GM21390 (cell line): ENCODE results near the gene HRCT1.
"Not testable (repeated sequence)": the region's sequence is repeated elsewhere in the genome, so short reads cannot be mapped to it uniquely, and the experiment has no call there.

Experiments
- ATAC-seq: cut with Tn5 transposase; IDR thresholded peaks from one replicate; pipeline ENCODE4 v1.9.1; 2021; ENCODE audit not compliant: unreplicated experiment

The HRCT1 gene

DNA sequence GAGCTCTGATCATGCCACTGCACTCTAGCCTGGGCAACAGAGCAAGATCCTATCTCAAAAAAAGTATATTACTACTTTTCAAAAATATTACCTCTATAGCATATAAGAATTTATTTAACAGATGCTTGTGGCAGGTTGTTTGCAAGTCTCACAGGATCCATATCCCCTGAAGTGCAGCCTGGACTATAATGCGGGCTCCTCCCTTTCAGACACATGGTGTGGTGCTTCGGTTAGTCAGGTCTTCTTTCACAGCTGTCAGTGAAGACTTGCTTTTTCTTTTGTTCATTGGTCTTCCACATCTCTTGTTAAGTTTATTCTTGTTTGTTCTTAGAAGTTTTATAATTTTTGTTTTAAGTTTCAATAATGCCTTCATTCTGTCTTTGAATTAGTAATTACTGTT lies 9.4 kb upstream of the HRCT1 start:
- no peak for ATAC-seq

DNA sequence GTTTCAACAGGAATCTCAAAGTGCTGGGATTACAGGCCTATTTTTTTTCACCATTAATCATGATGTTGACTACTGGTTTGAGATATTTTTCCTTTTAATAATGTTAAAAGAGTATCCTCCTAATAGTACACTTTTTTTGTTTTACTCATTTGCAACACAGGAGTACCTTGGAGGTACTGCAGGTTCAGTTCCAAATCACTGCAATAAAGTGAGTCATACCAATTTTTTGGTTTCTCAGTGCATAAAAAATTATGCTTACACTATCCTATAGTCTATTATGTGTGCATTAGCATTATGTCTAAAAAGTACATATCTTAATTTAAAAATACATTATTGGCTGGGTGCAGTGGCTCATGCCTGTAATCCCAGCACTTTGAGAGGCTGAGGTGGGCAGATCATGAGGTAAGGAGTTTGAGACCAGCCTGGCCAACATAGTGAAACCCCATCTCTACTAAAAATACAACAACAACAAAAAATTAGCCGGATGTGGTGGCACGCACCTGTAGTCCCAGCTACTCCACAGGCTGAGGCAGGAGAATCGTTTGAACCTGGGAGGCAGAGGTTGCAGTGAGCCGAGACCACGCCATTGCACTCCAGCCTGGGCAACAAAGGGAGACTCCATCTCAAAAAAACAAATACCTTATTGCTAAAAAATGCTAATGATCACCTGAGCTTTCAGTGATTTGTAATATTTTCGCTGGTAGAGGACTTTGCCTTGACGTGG lies 8.5 kb upstream of the HRCT1 start:
- ATAC-seq, result not testable (repeated sequence)

DNA sequence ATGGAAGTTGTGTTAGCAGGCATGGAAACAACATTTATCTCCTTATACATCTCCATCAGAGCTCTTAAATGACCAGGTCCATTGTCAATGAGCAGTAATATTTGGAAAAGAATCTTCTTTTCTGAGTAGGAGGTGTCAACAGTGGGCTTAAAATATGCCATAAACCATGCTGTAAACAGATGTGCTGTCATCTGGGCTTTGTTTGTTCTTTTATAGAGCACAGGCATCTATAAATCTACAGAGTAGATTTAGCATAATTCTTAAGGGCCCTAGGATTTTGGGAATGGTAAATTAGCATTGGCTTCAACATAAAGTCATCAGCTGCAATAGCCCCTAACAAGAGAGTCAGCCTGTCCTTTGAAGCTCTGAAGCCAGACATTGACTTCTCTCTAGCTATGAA lies 7.7 kb upstream of the HRCT1 start:
- ATAC-seq, result no peak

DNA sequence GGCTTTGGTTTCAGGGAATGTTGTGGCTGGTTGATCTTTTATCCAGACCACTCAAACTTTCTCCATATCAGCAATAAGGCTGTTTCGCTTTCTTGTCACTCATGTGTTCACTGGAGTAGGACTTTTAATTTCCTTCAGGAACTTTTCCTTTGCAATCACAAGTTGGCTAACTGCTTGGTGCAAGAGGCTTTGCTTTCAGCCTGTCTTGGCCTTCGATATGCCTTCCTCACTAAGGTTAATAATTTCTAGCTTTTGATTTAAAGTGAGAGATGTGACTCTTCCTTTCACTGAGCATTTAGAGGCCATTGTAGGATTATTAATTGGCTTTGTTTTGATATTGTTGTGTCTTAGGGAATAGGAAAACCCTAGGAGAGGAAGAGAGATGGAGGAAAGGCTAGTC lies 7.0 kb upstream of the HRCT1 start:
- no peak for ATAC-seq

DNA sequence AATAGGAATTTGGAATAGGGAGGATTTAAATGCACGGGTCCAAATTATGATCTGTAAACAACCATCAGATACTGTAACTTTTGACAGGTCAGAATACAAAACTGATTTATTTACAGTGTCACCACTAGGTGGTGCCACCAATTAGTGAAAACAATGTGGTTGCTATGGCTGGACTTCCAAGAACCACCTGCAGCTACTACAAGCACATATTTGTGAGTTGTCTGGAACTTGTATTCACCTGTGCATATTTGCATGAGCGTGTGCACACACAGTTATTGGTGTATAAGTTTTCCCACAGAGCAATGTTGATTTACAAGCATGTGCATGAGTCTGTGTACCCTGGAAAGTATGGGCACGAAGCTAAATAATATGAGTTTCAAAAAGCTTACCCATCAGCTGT lies 3.0 kb upstream of the HRCT1 start:
- ATAC-seq, result no peak

DNA sequence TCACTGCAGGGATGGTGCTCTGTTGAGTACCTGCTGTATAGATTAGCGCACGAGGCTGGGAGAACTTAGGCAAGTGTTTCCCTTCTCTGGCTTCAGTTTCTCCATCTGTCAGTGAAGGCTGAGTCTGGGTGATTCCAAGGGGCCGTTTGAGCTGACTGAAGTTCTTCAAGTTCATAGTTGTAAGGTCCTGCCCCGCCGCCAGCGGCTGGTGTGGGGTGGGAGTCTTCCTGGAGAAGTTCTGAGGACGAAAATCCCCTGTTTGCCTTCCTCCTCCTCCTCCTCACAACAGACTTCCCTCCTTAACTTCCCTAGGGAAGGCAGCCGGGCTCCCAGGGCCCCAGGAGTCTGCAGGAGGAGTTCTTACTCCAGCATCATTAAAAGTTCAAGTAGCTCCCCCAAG lies 1.7 kb upstream of the HRCT1 start:
- ATAC-seq, result no peak

DNA sequence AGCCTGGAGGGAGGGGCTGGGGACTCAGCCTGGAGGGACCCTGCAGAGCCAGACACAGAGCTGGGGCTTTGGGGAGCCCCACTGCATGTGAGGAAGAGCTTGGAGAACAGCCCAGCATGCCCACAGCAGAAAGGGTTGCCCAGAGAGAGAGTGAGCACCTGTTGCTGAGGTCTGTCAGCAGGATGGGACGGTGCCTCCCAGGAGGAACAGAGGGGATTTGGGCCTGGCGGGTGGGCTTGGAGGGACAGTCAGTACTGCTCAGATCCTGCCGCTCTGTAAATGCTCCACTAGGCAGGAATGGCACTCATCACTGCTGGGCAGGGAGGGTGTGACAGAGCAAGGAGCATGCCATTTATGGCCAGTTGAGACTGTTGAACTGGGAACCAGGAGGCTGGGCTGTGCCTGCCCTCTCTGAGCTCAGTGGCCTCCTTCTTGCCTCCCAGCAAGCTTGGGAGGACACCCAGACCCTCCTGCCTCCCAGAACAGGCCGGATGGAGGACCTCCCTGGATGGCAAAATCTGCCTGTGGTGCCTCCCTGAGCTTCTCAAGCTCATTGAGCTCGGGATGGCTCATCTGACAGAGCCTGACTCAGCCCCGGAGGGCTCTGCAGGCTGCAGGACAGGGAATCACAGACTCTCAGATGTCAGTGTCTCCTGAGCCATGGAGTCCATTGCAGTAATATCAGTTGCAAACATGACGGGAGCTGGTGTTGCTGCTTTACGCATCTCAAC lies 786 bp upstream of the HRCT1 start:
- ATAC-seq, result no peak

DNA sequence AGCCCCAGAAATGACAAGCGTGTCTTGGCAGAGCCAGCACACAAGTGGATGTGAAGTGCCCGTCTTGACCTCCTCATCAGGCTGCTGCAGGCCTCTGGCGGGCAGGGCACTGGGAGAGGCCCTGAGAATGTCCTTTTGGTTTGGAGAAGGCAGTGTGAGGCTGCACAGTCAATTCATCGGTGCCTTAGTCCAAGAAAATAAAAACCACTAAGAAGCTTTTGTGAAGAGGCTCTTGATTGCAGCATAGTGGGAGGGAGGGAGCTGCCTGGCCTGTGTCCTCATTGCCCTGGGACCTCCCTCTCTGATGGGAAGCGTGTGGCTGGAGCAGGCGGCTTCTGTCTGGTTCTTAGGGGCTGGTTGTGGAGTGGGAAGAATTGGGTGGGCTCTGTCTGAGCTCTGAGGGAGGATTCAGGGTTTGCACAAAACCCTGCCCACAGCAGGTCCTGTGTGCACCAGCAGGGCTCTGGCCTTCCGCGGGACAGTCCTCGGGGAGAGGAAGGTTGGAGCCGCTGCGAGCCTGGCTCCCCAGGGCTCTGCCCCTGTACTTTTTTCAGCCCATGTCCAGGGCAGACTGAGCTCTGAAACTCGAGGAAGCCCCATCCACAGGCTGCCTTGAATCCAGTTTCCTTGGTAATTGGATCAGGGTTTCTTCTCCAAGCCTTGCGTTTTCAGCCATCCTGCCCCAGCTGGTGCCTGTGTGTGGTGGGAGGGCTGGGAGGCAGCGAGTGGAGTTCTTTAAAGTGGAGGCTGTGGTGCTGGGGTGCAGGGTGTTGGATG lies 1.1 kb downstream of the HRCT1 start:
- ATAC-seq, result no peak

DNA sequence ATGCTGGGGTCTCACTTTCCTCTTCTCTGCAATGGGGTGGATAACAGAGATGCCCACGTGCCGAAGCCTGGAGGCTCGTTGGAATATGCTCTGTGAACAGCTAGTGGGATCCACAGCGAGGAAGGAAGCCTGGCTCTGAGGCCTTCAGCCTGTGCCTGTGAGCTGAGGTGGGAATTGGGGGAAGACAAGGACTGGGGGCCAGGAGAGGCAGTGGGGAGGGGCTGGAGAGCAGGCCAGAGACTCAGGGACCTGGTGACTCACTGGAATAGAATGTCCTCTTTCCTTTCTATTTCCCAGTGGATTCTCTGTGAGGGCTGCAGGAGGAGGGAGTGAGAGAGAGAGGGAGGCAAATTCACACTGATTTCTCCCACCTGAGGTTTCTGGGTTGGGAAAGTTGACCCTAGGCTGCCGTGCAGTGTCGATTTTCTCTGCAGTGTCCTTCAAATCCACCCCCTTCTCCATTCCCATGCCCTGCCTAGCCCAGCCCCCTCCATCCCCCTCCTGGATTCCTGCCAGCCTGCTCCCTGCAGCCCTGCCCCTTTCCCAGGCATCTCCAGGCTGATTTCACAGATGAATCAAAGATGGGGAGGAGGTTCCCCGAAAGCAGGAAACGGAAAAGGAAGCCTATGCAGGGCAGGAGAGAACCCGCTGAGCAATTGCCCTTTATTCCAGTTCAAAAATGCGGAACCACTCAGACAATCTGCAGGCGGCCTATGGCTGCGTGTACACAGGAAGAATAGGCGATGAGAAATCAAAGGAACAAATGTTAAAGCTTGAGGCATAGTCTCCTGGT lies 1.9 kb downstream of the HRCT1 start:
- ATAC-seq, result no peak

DNA sequence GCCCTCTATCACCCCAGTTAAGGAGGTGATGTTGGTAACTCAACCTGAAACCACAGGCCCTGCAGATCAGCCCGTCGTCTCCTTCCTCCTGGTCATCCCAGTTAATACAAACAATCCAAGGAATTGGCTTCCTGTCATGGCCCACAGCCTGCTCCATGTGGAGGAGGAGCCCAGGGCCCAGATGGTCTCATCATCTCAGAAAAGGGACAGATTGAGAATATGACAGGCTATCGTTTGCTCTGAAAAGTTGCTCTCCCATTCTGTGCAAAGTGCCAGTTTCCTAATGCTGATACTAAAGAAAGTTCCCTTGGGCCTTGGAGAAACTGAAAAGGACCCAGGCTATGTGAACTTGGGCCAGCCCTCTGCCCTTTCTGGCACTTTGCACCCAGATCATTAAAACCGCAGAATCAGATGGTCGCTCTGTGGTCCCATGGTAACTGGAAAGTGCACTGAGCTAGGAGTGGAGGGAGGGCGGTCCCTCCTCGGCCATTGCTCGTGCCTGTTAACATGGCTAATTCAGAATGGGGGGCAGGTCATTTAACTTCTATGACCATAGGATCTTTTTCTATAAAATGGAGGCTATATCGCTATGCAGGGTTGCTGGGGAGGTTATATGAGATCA lies 2.6 kb downstream of the HRCT1 start:
- ATAC-seq, result no peak

DNA sequence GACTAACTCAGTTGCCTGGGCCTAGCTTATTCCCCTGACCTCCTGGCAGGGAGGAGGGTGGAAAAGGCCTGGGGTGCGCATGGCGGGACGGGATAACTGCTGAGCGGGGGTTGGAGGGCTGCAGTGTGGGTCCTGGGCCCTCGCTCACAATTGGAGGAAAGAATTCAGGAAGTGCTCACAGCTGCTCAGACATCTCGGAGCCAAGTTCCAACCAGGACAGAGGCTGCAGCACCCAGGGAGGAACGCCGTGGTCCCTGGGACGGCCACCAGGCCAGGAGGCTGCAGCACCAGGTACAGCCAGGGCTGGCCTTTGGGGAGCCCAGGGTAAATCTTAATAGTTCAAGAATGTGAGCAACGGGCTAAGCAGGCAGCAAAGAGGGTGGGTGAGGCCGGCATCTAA lies 3.3 kb downstream of the HRCT1 start, which contains the start of gene SPAAR:
SPAAR (plus strand) TSS at position 217 of the 400 bp plus-strand sequence. CDS start 974 bp downstream, outside the sequence.
- ATAC-seq, result no peak

DNA sequence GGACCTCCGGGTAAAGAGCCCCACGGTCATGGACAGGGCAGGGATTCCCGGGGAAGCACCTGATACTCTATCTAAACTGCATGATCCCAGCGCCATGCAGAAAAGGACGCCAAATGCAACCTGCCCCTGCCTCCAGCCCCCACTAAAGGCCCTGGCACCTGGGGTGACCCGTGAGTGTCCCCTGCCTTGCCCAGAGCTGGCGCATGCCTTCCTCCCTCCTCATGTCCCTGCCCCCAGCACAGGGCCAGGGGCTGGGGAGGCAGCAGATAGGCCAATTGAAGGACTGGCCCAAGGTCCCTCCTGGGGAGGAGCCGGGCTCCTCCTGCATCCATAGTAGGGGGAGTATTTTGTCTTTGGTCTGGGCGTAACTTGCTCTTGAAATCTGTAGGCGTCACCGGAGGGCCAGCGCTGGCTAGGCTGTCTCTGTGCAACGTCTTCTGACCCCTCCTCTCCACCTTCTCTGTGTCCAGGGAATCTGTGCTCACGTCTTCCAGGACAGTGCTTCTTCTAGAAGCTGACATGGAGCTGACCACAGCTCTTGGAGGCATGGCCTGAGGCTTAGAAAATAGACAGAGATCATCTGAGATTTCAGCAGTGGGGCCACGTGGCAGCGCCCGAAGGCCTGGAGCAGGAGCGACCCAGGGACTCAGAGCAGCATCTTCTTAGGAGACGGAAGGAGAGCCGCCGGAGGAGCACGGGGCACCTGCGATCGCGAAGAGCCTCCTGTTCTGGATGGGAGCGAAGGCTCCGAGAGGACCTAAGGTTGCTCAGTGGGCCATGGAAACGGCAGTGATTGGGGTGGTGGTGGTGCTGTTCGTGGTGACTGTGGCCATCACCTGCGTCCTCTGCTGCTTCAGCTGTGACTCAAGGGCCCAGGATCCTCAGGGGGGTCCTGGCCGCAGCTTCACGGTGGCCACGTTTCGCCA lies 3.9 kb downstream of the HRCT1 start:
- ATAC-seq, result no peak

DNA sequence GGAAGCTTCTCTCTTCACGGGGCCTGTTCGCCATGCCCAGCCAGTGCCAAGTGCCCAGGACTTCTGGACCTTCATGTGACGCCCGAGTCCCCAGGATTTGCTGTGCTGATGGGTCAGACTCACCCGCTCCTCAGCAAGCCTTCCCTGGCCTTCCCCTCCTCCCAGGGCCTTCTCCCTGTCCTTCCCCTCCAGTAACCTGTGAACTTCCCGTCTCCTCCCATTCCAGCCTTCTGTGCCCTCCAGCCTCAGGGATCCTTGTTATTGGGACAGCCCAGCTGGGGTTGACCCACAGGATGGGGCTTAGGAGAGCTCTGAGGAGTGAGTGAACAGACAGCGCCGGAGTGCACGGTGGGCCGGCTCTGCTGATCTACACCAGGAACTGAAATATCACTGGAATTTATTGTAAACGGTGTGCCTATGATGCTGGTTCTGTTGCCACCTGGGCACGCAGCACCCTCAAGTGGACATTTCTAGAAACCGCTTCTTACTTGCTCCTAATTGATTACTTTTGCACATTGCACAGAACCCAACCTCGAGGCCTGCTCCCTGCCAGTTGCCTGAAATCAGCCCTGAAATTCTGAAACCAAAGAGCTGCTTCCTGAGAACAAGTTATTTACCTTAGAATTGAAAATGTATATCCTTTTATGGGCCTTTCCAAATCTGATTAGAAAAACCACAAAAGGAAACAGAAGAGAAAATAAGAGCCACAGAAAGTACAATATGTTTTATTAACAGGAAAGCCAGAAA lies 4.8 kb downstream of the HRCT1 start:
- no peak for ATAC-seq

DNA sequence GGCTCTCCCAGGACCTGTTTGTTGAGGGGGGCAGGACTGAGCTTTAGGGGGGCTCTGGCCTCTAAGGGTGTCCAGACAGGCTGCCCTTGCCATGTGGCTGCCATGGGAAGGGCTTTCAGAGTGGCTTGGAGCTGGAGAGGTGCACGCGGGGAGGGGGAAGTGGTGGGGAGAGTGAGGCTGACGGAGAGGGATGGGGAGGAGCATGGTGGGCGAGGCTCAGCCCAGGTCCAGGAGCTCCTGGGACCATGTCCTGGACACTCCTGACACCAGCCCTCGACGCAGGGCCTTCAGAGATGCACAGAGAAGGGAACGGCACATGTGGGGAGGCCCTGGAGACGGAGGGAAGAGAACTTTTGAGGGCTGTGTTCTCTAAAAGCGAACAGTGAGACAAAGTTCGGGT lies 5.7 kb downstream of the HRCT1 start:
- ATAC-seq, result no peak

DNA sequence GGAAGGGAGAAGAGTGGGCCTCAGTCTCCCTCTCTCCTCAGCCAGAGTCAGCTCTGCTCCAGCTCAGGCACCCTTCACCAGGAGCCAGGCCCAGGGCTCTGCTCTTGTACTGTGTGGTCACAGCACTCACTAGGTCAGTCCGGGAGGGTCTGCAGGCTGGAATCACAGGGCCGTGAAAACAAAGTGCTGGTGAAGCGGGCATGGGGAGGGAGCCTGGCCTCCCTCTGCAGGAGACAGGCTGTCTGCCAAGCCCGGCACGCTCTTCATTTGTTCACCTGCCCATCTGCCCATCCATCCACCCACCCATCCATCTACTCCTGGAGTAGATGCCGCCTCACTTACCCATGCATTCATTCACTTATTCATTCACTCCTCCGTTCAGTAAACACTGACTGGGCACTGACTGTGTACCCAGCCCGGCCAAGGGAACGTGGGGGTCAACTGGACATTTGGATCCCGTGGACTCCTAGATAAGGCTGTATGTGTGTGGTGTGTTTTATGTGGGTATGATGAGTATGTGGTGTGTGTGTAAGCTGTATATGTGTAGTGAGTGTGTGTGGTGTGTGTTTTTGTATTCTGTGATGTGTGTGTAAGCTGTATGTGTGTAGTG lies 6.9 kb downstream of the HRCT1 start:
- ATAC-seq, result no peak

DNA sequence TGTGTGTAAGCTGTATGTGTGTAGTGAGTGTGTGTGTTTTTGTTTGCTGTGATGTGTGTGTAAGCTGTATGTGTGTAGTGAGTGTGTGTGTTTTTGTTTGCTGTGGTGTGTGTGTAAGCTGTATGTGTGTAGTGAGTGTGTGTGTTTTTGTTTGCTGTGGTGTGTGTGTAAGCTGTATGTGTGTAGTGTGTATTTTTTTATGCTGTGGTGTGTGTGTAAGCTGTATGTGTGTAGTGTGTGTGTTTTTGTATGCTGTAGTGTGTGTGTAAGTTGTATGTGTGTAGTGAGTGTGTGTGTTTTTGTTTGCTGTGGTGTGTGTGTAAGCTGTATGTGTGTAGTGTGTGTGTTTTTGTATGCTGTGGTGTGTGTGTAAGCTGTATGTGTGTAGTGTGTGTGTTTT lies 7.4 kb downstream of the HRCT1 start:
- ATAC-seq, result not testable (repeated sequence)

DNA sequence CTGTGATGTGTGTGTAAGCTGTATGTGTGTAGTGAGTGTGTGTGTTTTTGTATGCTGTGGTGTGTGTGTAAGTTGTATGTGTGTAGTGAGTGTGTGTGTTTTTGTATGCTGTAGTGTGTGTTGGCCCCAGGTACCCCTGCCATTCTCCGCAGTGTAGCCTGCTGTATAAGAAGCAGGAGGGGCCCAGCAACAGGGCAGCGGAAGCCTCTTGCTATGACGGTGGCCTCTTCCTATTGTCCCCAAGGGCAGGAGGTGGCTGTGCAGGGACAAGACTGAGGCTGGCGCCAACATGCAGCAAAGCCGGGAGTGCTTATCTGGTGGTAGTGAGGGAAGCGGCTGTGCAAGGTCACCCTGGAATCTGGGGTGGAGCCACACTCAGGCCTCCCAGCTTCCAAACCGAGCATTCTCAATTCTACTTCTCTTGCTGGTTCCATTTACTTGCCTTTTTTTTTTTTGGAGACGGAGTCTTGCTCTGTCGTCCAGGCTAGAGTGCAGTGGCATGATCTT lies 8.4 kb downstream of the HRCT1 start:
- ATAC-seq, result no peak

DNA sequence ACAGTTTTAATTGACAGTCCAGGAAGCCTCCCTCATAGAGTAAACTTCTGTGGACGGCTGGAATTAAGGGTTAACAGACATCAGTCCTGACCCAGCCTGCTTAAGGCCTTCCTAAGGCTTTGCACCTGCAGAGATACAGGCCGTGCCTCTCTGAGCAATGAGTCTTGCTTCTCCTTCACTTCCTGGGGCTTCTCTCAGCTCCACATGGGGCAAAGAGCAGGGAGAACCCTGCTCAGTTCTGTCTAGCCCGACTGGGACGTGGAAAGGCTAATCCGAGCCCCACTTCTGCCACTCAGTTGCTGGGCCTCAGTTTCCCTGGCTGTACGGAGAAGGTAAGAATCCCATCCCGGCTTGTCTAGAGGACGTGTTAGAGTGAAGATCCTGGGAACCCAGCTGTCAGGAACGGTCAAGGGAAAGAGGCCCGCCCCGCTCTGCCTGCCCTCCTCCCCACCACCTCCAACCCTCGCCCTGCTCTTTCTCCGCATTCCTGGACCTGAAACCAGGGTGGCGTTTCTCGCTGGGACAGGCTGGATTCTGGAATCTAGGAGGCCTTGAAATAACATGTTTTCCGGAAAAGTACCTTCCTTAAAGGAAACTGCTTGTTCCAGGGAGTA lies 9.8 kb downstream of the HRCT1 start:
- ATAC-seq, result no peak
